PC-9 (cell line): ENCODE results near the gene ZBED4.

Experiments
- EZH2 ChIP-seq: fragments of 200-600 bp; sonication (generic); IDR thresholded peaks from 2 replicates; pipeline ENCODE4 v1.8.0; 2017; ENCODE audit warnings: antibody characterized with exemption, low read depth
- TF ChIP-seq, protein P1 (sequence below): fragments of 200-600 bp; sonication (generic); conservative IDR thresholded peaks from 2 replicates; pipeline ENCODE4 v1.6.1; 2017; ENCODE audit warnings: mixed run types, antibody characterized with exemption, mild to moderate bottlenecking, moderate library complexity

DNA sequence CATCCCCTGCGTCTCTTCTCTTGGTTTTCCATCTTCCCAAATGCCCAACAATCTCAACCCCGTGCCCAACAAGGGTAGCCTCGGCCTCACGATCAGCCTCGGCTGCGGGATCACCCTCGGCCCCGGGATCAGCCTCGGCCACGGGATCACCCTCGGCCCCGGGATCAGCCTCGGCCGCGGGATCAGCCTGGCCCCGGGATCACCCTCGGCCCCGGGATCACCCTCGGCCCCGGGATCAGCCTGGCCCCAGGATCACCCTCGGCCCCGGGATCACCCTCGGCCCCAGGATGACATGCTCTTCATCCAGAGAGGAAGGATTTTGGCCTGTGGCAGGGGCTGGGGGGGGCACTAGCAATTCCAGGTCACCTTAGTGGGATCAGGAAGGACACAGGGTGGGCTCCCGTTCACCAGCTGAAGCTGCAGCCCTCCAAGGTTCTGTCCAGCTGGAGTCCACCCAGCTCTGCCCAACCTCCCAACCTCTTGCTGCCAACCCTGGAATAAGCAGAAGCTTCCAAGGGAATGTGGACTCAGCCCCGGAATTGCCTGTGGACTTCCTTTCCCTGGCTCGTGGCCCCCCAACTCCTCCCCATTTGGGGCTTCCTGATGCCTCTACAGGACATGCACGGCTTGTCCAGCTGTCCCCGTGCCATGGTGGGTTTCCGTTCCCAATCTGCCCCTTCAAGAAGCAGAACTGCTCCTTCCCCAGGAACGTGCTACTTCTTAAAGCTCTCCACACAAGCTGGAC is 58.4 kb downstream of the ZBED4 start:
- TF ChIP-seq, protein P1, sequence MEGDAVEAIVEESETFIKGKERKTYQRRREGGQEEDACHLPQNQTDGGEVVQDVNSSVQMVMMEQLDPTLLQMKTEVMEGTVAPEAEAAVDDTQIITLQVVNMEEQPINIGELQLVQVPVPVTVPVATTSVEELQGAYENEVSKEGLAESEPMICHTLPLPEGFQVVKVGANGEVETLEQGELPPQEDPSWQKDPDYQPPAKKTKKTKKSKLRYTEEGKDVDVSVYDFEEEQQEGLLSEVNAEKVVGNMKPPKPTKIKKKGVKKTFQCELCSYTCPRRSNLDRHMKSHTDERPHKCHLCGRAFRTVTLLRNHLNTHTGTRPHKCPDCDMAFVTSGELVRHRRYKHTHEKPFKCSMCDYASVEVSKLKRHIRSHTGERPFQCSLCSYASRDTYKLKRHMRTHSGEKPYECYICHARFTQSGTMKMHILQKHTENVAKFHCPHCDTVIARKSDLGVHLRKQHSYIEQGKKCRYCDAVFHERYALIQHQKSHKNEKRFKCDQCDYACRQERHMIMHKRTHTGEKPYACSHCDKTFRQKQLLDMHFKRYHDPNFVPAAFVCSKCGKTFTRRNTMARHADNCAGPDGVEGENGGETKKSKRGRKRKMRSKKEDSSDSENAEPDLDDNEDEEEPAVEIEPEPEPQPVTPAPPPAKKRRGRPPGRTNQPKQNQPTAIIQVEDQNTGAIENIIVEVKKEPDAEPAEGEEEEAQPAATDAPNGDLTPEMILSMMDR = no peak
- TF ChIP-seq EZH2 = no peak
